Hepatocyte (in vitro differentiated cells): Measurements from ENCODE around the gene SPIRE1.
"Not testable (repeated sequence)": the region's sequence is repeated elsewhere in the genome, so short reads cannot be mapped to it uniquely, and the experiment has no call there.

Experiments used
- CTCF ChIP-seq: fragments of 200-600 bp; sonication (generic); IDR thresholded peaks from 2 replicates; pipeline ENCODE4 v1.5.1; 2016; ENCODE audit warnings: antibody characterized with exemption, mild to moderate bottlenecking; ENCODE audit not compliant: poor library complexity
- EZH2 ChIP-seq: fragments of 200-600 bp; sonication (generic); IDR thresholded peaks from 2 replicates; pipeline ENCODE4 v1.6.1; 2016; ENCODE audit warnings: antibody characterized with exemption, mild to moderate bottlenecking, borderline replicate concordance
- EZH2phosphoT487 ChIP-seq: fragments of 200-600 bp; sonication (generic); IDR thresholded peaks from one replicate; pipeline ENCODE4 v1.6.1; 2018; ENCODE audit warnings: antibody characterized with exemption, mild to moderate bottlenecking, low read depth, moderate library complexity; ENCODE audit not compliant: unreplicated experiment, severe bottlenecking

GRCh38 chr18:12410747-12411146, 247.2 kb downstream of the SPIRE1 start:
- not testable (repeated sequence) for TF ChIP-seq CTCF, EZH2, EZH2phosphoT487
